H1 (cell line): ENCODE data around the gene DNASE2B. TPM values are rescaled to one million over a fixed set of nuclear protein-coding genes. Genes with fewer than 3 reads are reported as not detected.

Source experiments
- CTCF ChIA-PET: fragments of 300-600 bp; sonication (Branson Sonifier 250); formaldehyde crosslinking; loops from one replicate; lab custom pipeline; 2021; ENCODE audit not compliant: partially characterized antibody; lab: Charles Lee
- POLR2A ChIA-PET: fragments of 300-600 bp; sonication (Branson Sonifier 250); formaldehyde crosslinking; loops from one replicate; lab custom pipeline; 2021; ENCODE audit warnings: inconsistent platforms; ENCODE audit not compliant: partially characterized antibody; lab: Charles Lee
- DNase-seq, 2 experiments: peaks; one replicate each; pipeline versions ENCODE4 v3.0.0 to v3.0.0-alpha.2; 2010 to 2022; ENCODE audit warnings: low spot score in 2 of 2, low read depth in 1 of 2, mixed read lengths in 1 of 2
- FAIRE-seq: peaks from 2 replicates; lab custom pipeline; 2011; peaks lifted over from hg19 to GRCh38; lab: Jason Lieb, UNC
- H2AFZ ChIP-seq: 2 replicates; pipeline ENCODE4 v1.8.1; 2012; ENCODE audit warnings: low read length, inconsistent platforms
- H2AK5ac ChIP-seq: 2 replicates; pipeline ENCODE4 v1.6.1; 2013; ENCODE audit warnings: low read depth, low read length
- H2BK120ac ChIP-seq: replicated peaks from 2 replicates; pipeline ENCODE3; 2013; ENCODE audit warnings: low read depth, low read length, inconsistent platforms
- H2BK12ac ChIP-seq: 2 replicates; pipeline ENCODE4 v1.6.1; 2013; ENCODE audit warnings: low read depth, low read length
- H2BK15ac ChIP-seq: 2 replicates; pipeline ENCODE4 v1.6.1; 2013; ENCODE audit warnings: low read length
- H2BK20ac ChIP-seq: 2 replicates; pipeline ENCODE4 v1.6.1; 2013; ENCODE audit warnings: low read length
- H2BK5ac ChIP-seq: 2 replicates; pipeline ENCODE4 v1.6.1; 2013; ENCODE audit warnings: low read depth, low read length
- H3K14ac ChIP-seq: 2 replicates; pipeline ENCODE4 v1.6.1; 2013; ENCODE audit warnings: inconsistent platforms; ENCODE audit not compliant: insufficient read length
- H3K18ac ChIP-seq: 2 replicates; pipeline ENCODE4 v1.6.1; 2013; ENCODE audit warnings: low read length; ENCODE audit errors: extremely low read depth
- H3K23ac ChIP-seq: 2 replicates; pipeline ENCODE4 v1.6.1; 2013; ENCODE audit warnings: inconsistent platforms; ENCODE audit not compliant: insufficient read length
- H3K23me2 ChIP-seq: 2 replicates; pipeline ENCODE4 v1.6.1; 2013; ENCODE audit warnings: low read depth, low read length
- H3K27ac ChIP-seq: 2 replicates; pipeline ENCODE4 v1.6.1; 2011; ENCODE audit warnings: low read depth, low read length, inconsistent platforms
- H3K27me3 ChIP-seq, 4 experiments: replicated peaks in 1 of 4; 1 replicate in 1 of 4; 2 replicates in 3 of 4; pipeline versions ENCODE4 v1.6.1 to v1.8.1; 2011 to 2013; ENCODE audit warnings: low read length in 3 of 4, mild to moderate bottlenecking in 3 of 4, inconsistent platforms in 2 of 4, mixed read lengths in 2 of 4, moderate library complexity in 1 of 4; ENCODE audit not compliant: control insufficient read depth in 3 of 4, insufficient read depth in 3 of 4; ENCODE audit errors: extremely low read depth in 1 of 4
- H3K36me3 ChIP-seq, 4 experiments: 2 replicates each; pipeline versions ENCODE4 v1.6.1 to v1.8.1; 2011 to 2013; ENCODE audit warnings: mild to moderate bottlenecking in 4 of 4, low read length in 3 of 4, moderate library complexity in 2 of 4, control low read depth in 1 of 4, inconsistent platforms in 1 of 4; ENCODE audit not compliant: insufficient read depth in 4 of 4, control insufficient read depth in 2 of 4
- H3K4ac ChIP-seq: replicated peaks from 2 replicates; pipeline ENCODE3; 2013; ENCODE audit warnings: low read length, low read depth, mixed read lengths, inconsistent platforms; ENCODE audit not compliant: insufficient read length
- H3K4me1 ChIP-seq, 4 experiments: replicated peaks in 1 of 4; 1 replicate in 1 of 4; 2 replicates in 3 of 4; pipeline versions ENCODE4 v1.6.1 to v1.8.1; 2011 to 2013; ENCODE audit warnings: low read length in 3 of 4, inconsistent platforms in 2 of 4, mixed read lengths in 1 of 4; ENCODE audit not compliant: insufficient read depth in 4 of 4, control insufficient read depth in 3 of 4
- H3K4me2 ChIP-seq, 2 experiments: 2 replicates each; pipeline versions ENCODE4 v1.6.1 to v1.8.1; 2011 to 2013; ENCODE audit warnings: low read depth in 2 of 2, low read length in 2 of 2, control low read depth in 1 of 2, inconsistent platforms in 1 of 2, mild to moderate bottlenecking in 1 of 2; ENCODE audit not compliant: insufficient read depth in 1 of 2
- H3K4me3 ChIP-seq, 4 experiments: fragments of 200-600, 300-600 bp in 1 of 4; sonication (generic), shearing (Covaris generic), sonication (Bioruptor Twin) in 1 of 4; 2 replicates each; pipeline versions ENCODE4 v1.5.1 to v1.8.1; 2011 to 2016; ENCODE audit warnings: low read length in 4 of 4, low read depth in 3 of 4, control low read depth in 2 of 4, inconsistent platforms in 2 of 4, mild to moderate bottlenecking in 2 of 4, mixed read lengths in 1 of 4, moderate library complexity in 1 of 4; ENCODE audit not compliant: insufficient read depth in 2 of 4; ENCODE audit errors: extremely low read depth in 1 of 4
- H3K56ac ChIP-seq: replicated peaks from 2 replicates; pipeline ENCODE3; 2013; ENCODE audit warnings: low read depth, mild to moderate bottlenecking, mixed read lengths, low read length, inconsistent platforms; ENCODE audit not compliant: insufficient read length
- H3K79me1 ChIP-seq: 2 replicates; pipeline ENCODE4 v1.6.1; 2013; ENCODE audit warnings: low read depth, low read length, control low read depth
- H3K79me2 ChIP-seq, 2 experiments: 2 replicates each; pipeline versions ENCODE4 v1.6.1 to v1.8.1; 2012 to 2013; ENCODE audit warnings: low read length in 2 of 2, mild to moderate bottlenecking in 2 of 2, inconsistent platforms in 1 of 2; ENCODE audit not compliant: insufficient read depth in 2 of 2, control insufficient read depth in 1 of 2
- H3K9ac ChIP-seq, 4 experiments: replicated peaks in 1 of 4; 1 replicate in 1 of 4; 2 replicates in 3 of 4; pipeline versions ENCODE4 v1.6.1 to v1.8.1; 2011 to 2013; ENCODE audit warnings: low read depth in 3 of 4, low read length in 3 of 4, control low read depth in 2 of 4, mild to moderate bottlenecking in 2 of 4, moderate library complexity in 2 of 4, inconsistent platforms in 1 of 4; ENCODE audit errors: extremely low read depth in 1 of 4
- H3K9me3 ChIP-seq, 2 experiments: 2 replicates each; pipeline versions ENCODE4 v1.6.1 to v1.8.1; 2012 to 2013; ENCODE audit warnings: mild to moderate bottlenecking in 2 of 2, moderate library complexity in 2 of 2, control low read depth in 1 of 2, inconsistent platforms in 1 of 2, low read depth in 1 of 2, low read length in 1 of 2, mixed read lengths in 1 of 2; ENCODE audit not compliant: insufficient read depth in 2 of 2
- H4K20me1 ChIP-seq, 2 experiments: replicated peaks in 1 of 2; 2 replicates each; pipeline versions ENCODE3 to v1.8.1; 2011 to 2013; ENCODE audit warnings: inconsistent platforms in 2 of 2, low read length in 2 of 2, mild to moderate bottlenecking in 1 of 2; ENCODE audit not compliant: insufficient read depth in 2 of 2, control insufficient read depth in 1 of 2
- H4K5ac ChIP-seq: 2 replicates; pipeline ENCODE4 v1.6.1; 2013; ENCODE audit warnings: low read length, low read depth, mixed read lengths, inconsistent platforms; ENCODE audit not compliant: insufficient read length
- H4K8ac ChIP-seq: 2 replicates; pipeline ENCODE4 v1.8.0; 2013; ENCODE audit warnings: mild to moderate bottlenecking, moderate library complexity, low read length, inconsistent platforms; ENCODE audit not compliant: insufficient read depth; ENCODE audit errors: extremely low read depth
- H4K91ac ChIP-seq: replicated peaks from 2 replicates; pipeline ENCODE3; 2013; ENCODE audit warnings: low read length, mixed read lengths, inconsistent platforms; ENCODE audit not compliant: insufficient read length
- ASH2L ChIP-seq: fragments of 200-600, 300-600 bp; sonication (generic); IDR thresholded peaks from one replicate; pipeline ENCODE4 v1.7.1; 2017; ENCODE audit warnings: low read length
- CBX5 ChIP-seq: fragments of 300-800, 300-1000 bp; sonication (generic); IDR thresholded peaks from 2 replicates; pipeline ENCODE4 v1.7.1; 2016; ENCODE audit warnings: antibody characterized with exemption, low read length, low read depth
- CHD2 ChIP-seq: IDR thresholded peaks from 2 replicates; pipeline ENCODE4 v1.6.1; 2012; ENCODE audit warnings: low read length, improper control_type of control experiment
- EGR1 ChIP-seq: IDR thresholded peaks from 2 replicates; pipeline ENCODE4 v1.6.1; 2011; ENCODE audit warnings: low read depth, low read length, borderline replicate concordance
- GTF2F1 ChIP-seq: IDR thresholded peaks from 2 replicates; pipeline ENCODE4 v1.6.1; 2012; ENCODE audit warnings: low read depth, low read length, improper control_type of control experiment, borderline replicate concordance
- KDM5A ChIP-seq: fragments of 200-600 bp; IDR thresholded peaks from 2 replicates; pipeline ENCODE4 v1.7.1; 2012; ENCODE audit warnings: mild to moderate bottlenecking, low read length, inconsistent platforms, mixed read lengths
- MAFK ChIP-seq: IDR thresholded peaks from 2 replicates; pipeline ENCODE4 v1.6.1; 2012; ENCODE audit warnings: low read depth, mild to moderate bottlenecking, improper control_type of control experiment, low read length
- RAD21 ChIP-seq, 2 experiments: IDR thresholded peaks in 1 of 2; conservative IDR thresholded peaks in 1 of 2; 2 replicates each; pipeline ENCODE4 v1.6.1; 2011; ENCODE audit warnings: low read depth in 2 of 2, low read length in 2 of 2, improper control_type of control experiment in 1 of 2, inconsistent platforms in 1 of 2, mild to moderate bottlenecking in 1 of 2, moderate library complexity in 1 of 2
- RBBP5 ChIP-seq: IDR thresholded peaks from 2 replicates; pipeline ENCODE4 v1.7.1; 2012; ENCODE audit warnings: low read depth, mild to moderate bottlenecking, inconsistent platforms, low read length, moderate library complexity, borderline replicate concordance
- RFX5 ChIP-seq: IDR thresholded peaks from 2 replicates; pipeline ENCODE4 v1.6.1; 2011; ENCODE audit warnings: low read depth, low read length, improper control_type of control experiment, borderline replicate concordance
- RNF2 ChIP-seq: fragments of 200-900, 300-1000 bp; sonication (generic); IDR thresholded peaks from 2 replicates; pipeline ENCODE4 v1.7.1; 2016; ENCODE audit warnings: borderline replicate concordance, low read depth, mild to moderate bottlenecking, antibody characterized with exemption, low read length; ENCODE audit not compliant: poor library complexity, severe bottlenecking; ENCODE audit errors: missing control alignments
- SIN3A ChIP-seq, 2 experiments: IDR thresholded peaks in 1 of 2; conservative IDR thresholded peaks in 1 of 2; 2 replicates each; pipeline ENCODE4 v1.6.1; 2011 to 2012; ENCODE audit warnings: low read length in 2 of 2, improper control_type of control experiment in 1 of 2, low read depth in 1 of 2, mild to moderate bottlenecking in 1 of 2
- TBP ChIP-seq: IDR thresholded peaks from 2 replicates; pipeline ENCODE4 v1.6.1; 2011; ENCODE audit warnings: low read depth, low read length, improper control_type of control experiment
- TCF12 ChIP-seq: IDR thresholded peaks from 2 replicates; pipeline ENCODE4 v1.6.1; 2011; ENCODE audit warnings: low read depth, mild to moderate bottlenecking, low read length
- WGBS, 2 experiments: shearing (Covaris generic) in 1 of 2; methylation state at CpG; one replicate each; pipeline versions ENCODE4 v1.1.6 to v1.1.7; 2013 to 2015; ENCODE audit warnings: low lambda C conversion rate in 2 of 2, mixed read lengths in 2 of 2, inconsistent platforms in 1 of 2, low coverage in 1 of 2, missing lambda C conversion rate in 1 of 2; ENCODE audit not compliant: insufficient replicate concordance in 2 of 2, insufficient coverage in 1 of 2, insufficient read length in 1 of 2; ENCODE audit errors: extremely low coverage in 1 of 2, missing lambda C conversion rate in 1 of 2; 5-methylcytosine and 5-hydroxymethylcytosine counted together
- polyA plus RNA-seq, 7 experiments: library from polyadenylated mRNA; depleted of rRNA in 3 of 7; stranded (reverse) in 5 of 7; unstranded in 2 of 7; fragments of >200 nt in 5 of 7; fragments of 200-250 nt in 2 of 7; gene quantifications; 1 replicate in 5 of 7; 2 replicates in 1 of 7; 4 replicates in 1 of 7; pipeline versions ENCODE4 v1.2.1 to v1.2.3, GENCODE V29; 2011 to 2013; ENCODE audit warnings: missing spikeins in 2 of 7, mixed read lengths in 2 of 7
- total RNA-seq: library from RNA; stranded (reverse); fragmentation: NEBNext Ultra II Directional; extraction: Animal tissue kit (Norgen Biotek cat#: 25700); gene quantifications from 2 replicates; pipeline ENCODE4 v1.2.1, GENCODE V29; 2021

The DNASE2B gene
- total and polyA plus RNA-seq, 2 of the 8 experiments (the other 6 are each of a cell fraction or from before 2014, with no cell fraction given), result not detected

DNA sequence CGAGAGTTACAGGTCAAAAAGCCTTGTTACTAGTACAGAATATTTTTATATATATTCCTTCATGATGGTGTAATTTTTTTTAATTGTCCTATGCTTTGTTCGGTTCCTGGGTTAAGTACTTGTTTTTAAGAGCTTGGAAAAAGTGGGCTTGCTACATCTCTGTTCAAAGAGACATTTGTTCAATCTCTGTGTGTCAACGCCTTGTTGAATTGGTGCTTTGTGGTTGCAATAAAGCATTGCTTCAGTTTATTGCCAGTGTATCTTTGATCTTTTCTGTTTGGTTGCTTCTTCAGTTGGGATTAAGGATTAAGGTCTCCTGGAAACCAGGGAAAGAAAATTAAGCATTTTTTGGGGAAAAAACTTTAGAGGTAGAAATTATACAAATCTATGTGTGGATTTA is 47.7 kb upstream of the DNASE2B start:
- no peaks in the 10 kb centered on the region for H3K27me3 ChIP-seq
- no peak overlapping the region for H3K27ac ChIP-seq
- no peaks in the 10 kb centered on the region for H3K79me2 ChIP-seq
- no peak overlapping the region for H2BK15ac ChIP-seq
- H3K23me2 ChIP-seq, result no peaks in the 10 kb centered on the region
- DNase-seq (no peak), FAIRE-seq (no peak)
- H4K91ac ChIP-seq, result no peak overlapping the region
- H4K8ac ChIP-seq, result no peak overlapping the region
- no peak overlapping the region for H3K14ac ChIP-seq
- no peak overlapping the region for H2AFZ ChIP-seq
- no peaks in the 10 kb centered on the region for H4K20me1 ChIP-seq
- H3K4me2 ChIP-seq, result no peak overlapping the region
- no peak overlapping the region for H2BK5ac ChIP-seq
- H2AK5ac ChIP-seq, result no peak overlapping the region
- H3K79me1 ChIP-seq, result no peaks in the 10 kb centered on the region
- H3K36me3 ChIP-seq, result no peaks in the 10 kb centered on the region
- no peak overlapping the region for H2BK120ac ChIP-seq
- H3K9ac ChIP-seq, result no peak overlapping the region
- ChIA-PET POLR2A (no interaction called here), CTCF (interaction anchor here (0.7 kb wide), 1 partner anchor 423 kb away, joined by 3 read pairs; no protein-coding TSS in a partner anchor)
- no peak overlapping the region for H3K23ac ChIP-seq
- H3K9me3 ChIP-seq, result no peaks in the 10 kb centered on the region
- no peak overlapping the region for H3K56ac ChIP-seq
- H4K5ac ChIP-seq, result no peak overlapping the region
- no peak overlapping the region for H3K4ac ChIP-seq
- no peak for TF ChIP-seq RAD21 (IDR thresholded peaks at IDR 0.05 in 1 of 2, conservative IDR thresholded peaks at IDR 0.05 in 1 of 2; ENCODE audit: low read depth in 2 of 2, low read length in 2 of 2)
- no peak for TF ChIP-seq TBP
- TF ChIP-seq CHD2, result no peak
- no peak for TF ChIP-seq RFX5
- TF ChIP-seq SIN3A (conservative IDR thresholded peaks at IDR 0.05 in 1 of 2, IDR thresholded peaks at IDR 0.05 in 1 of 2; ENCODE audit: low read depth in 1 of 2, low read length in 2 of 2), result no peak
- TF ChIP-seq KDM5A, result no peak
- TF ChIP-seq TCF12, result no peak
- TF ChIP-seq CBX5, result no peak
- TF ChIP-seq MAFK, result no peak
- TF ChIP-seq ASH2L, result no peak
- TF ChIP-seq EGR1, result no peak
- TF ChIP-seq GTF2F1, result no peak
- no peak for TF ChIP-seq RBBP5
- TF ChIP-seq RNF2, result no peak
- no peak overlapping the region for H2BK20ac ChIP-seq
- 86% methylated on average over 3 of the region's 3 CpGs; no CpG with 5 or more reads in 1 of the 2 experiments for WGBS, 2 experiments
- H3K4me1 ChIP-seq, result no peaks in the 10 kb centered on the region
- H3K18ac ChIP-seq, result no peak overlapping the region
- no peak overlapping the region for H2BK12ac ChIP-seq
- H3K4me3 ChIP-seq, result no peak overlapping the region
